Measurements from ENCODE around the gene ELMO3. TPM values are rescaled to one million over a fixed set of nuclear protein-coding genes. Genes with fewer than 3 reads are reported as not detected.
A peak's percentile ranks its signal among the peaks of the same experiment; 100 is the strongest.

ELMO3 gene
- total and polyA plus RNA-seq, 3 experiments from 2014 or later: 5.0 to 5.3 TPM; not detected in 1

- H3K4me3 ChIP-seq (ENCODE audit: low read length): no peak overlapping the region
- H3K36me3 ChIP-seq (ENCODE audit: insufficient read depth, low read length): no peaks in the 10 kb centered on the region
- no peaks in the 10 kb centered on the region for H3K27me3 ChIP-seq (ENCODE audit: insufficient read depth, low read length, poor library complexity, severe bottlenecking)
- Mint-ChIP-seq H3K9me3 (no peaks in the 10 kb centered on the region), H3K36me3 (peaks cover 0 to 40% (median 0%) of the 10 kb centered on the region in 3 donors), H3K4me1 (no peaks in the 10 kb centered on the region), H3K27me3 (no peaks in the 10 kb centered on the region), H3K4me3 (no peak overlapping the region), H3K27ac (peak overlapping the region in 2 of 8 donors; percentile 15 to 26)
- CTCF ChIA-PET: interaction anchor here (0.6 to 0.9 kb wide), 2 partner anchors 22 to 246 kb away, joined by 3 read pairs; no protein-coding TSS in a partner anchor
- no peaks in the 10 kb centered on the region for H3K9me3 ChIP-seq (ENCODE audit: low read length)
- DNase-seq: no peak
- H3K4me1 ChIP-seq (ENCODE audit: insufficient read depth, low read length): no peaks in the 10 kb centered on the region
- H3K27ac ChIP-seq (ENCODE audit: low read depth, low read length): no peak overlapping the region
- POLR2A ChIA-PET: no interaction called here
Observed at GRCh38 chr16:67204076-67204475, 5.1 kb downstream of the ELMO3 start.

DNA sequence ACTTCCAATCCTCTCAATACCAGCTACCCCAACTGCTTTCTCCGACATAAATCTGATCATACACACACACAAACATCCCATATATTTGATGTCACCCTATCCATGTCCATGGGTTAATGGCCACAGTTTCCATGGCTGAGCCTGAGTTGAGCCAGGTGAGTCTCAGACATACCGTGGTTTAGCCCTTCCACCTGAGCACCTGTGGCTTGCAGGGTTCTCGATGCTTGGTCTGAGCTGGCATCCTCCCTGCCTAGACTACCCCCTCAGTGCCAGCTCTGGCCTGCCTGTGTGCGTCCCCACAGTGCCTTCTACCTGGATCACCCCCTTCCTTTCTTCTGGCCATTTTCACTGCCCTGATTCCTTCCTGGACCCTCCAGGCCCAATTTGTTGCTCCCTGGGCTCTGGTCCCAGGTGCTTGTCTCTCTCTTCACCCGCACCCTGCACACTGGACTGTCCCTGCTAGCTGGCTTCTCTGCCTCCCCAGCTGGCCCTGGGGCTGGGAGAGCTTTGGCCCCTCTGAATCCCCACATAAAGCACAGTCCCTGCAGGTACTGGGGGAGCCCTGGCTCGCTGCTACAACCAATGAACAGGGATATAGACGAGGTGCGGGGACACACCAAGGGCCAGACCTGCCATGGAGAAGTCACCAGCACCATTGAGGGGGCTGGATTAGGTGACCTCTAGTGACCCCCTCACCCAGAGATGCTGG, 7.4 kb downstream of the ELMO3 start:
- Histone ChIP-seq H3K4me3 (ENCODE audit: low read length) (no peak overlapping the region), H3K27me3 (ENCODE audit: insufficient read depth, low read length, poor library complexity, severe bottlenecking) (no peaks in the 10 kb centered on the region), H3K9me3 (ENCODE audit: low read length) (no peaks in the 10 kb centered on the region), H3K4me1 (ENCODE audit: insufficient read depth, low read length) (no peaks in the 10 kb centered on the region), H3K36me3 (ENCODE audit: insufficient read depth, low read length) (no peaks in the 10 kb centered on the region), H3K27ac (ENCODE audit: low read depth, low read length) (no peak overlapping the region)
- CTCF ChIA-PET: no interaction called here
- H3K27me3 Mint-ChIP-seq: no peaks in the 10 kb centered on the region
- H3K27ac Mint-ChIP-seq: peak overlapping the region in 5 of 8 donors; percentile 5 to 88 (median 48)
- peaks cover 0 to 25% (median 0%) of the 10 kb centered on the region in 3 donors for H3K36me3 Mint-ChIP-seq
- peak overlapping the region in 1 of 7 donors; percentile 15 for H3K4me3 Mint-ChIP-seq
- no peaks in the 10 kb centered on the region for H3K9me3 Mint-ChIP-seq
- DNase-seq: no peak
- no peaks in the 10 kb centered on the region for H3K4me1 Mint-ChIP-seq
- POLR2A ChIA-PET: no interaction called here

DNA sequence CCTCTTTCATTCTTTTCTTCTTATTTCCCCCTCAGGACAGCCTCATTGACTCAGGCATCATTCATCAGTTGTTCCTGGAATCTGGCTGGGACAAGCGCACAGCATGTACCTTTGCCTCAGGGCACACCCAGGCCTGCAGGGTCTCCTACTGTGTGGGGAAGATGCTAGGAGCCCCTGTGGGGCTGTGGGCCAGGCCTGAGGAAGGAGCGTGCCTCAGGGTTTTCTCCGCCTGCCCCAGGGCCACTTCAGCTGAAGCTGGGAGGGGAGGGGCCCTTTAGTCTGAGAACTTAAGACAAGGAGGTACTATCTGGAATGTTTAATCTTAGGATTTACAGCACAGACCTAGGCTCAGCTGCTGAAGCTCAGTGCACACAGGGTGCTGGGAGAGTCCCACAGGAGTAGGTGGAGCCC, 7.9 kb downstream of the ELMO3 start:
- Histone ChIP-seq H3K4me1 (ENCODE audit: insufficient read depth, low read length) (no peaks in the 10 kb centered on the region), H3K36me3 (ENCODE audit: insufficient read depth, low read length) (no peaks in the 10 kb centered on the region), H3K27ac (ENCODE audit: low read depth, low read length) (no peak overlapping the region), H3K27me3 (ENCODE audit: insufficient read depth, low read length, poor library complexity, severe bottlenecking) (no peaks in the 10 kb centered on the region), H3K9me3 (ENCODE audit: low read length) (no peaks in the 10 kb centered on the region), H3K4me3 (ENCODE audit: low read length) (no peak overlapping the region)
- H3K4me1 Mint-ChIP-seq: no peaks in the 10 kb centered on the region
- no peaks in the 10 kb centered on the region for H3K9me3 Mint-ChIP-seq
- ChIA-PET CTCF (no interaction called here), POLR2A (no interaction called here)
- DNase-seq: no peak
- H3K36me3 Mint-ChIP-seq: peaks cover 0 to 20% (median 0%) of the 10 kb centered on the region in 3 donors
- peak overlapping the region in 1 of 7 donors; percentile 15 for H3K4me3 Mint-ChIP-seq
- peak overlapping the region in 2 of 8 donors; percentile 26 to 32 for H3K27ac Mint-ChIP-seq
- peaks cover 0 to 2% of the 10 kb centered on the region in 2 donors for H3K27me3 Mint-ChIP-seq

- peak in 1 of 5 donors; percentile 42 for DNase-seq
- H3K27ac ChIP-seq (ENCODE audit: low read depth, low read length): no peak overlapping the region
- H3K27me3 Mint-ChIP-seq: peaks cover 0 to 2% of the 10 kb centered on the region in 2 donors
- H3K4me3 ChIP-seq (ENCODE audit: low read length): no peak overlapping the region
- H3K27me3 ChIP-seq (ENCODE audit: insufficient read depth, low read length, poor library complexity, severe bottlenecking): no peaks in the 10 kb centered on the region
- no peaks in the 10 kb centered on the region for H3K36me3 ChIP-seq (ENCODE audit: insufficient read depth, low read length)
- H3K27ac Mint-ChIP-seq: peak overlapping the region in 1 of 8 donors; percentile 26
- H3K4me3 Mint-ChIP-seq: no peak overlapping the region
- no peaks in the 10 kb centered on the region for H3K9me3 Mint-ChIP-seq
- ChIA-PET CTCF (no interaction called here), POLR2A (no interaction called here)
- H3K4me1 ChIP-seq (ENCODE audit: insufficient read depth, low read length): no peaks in the 10 kb centered on the region
- no peaks in the 10 kb centered on the region for H3K4me1 Mint-ChIP-seq
- no peaks in the 10 kb centered on the region for H3K9me3 ChIP-seq (ENCODE audit: low read length)
- H3K36me3 Mint-ChIP-seq: peaks cover 0 to 15% (median 0%) of the 10 kb centered on the region in 3 donors
Observed at GRCh38 chr16:67207249-67208091, 8.5 kb downstream of the ELMO3 start.

GRCh38 chr16:67208154-67208896, 9.4 kb downstream of the ELMO3 start:
- peaks cover 0 to 2% of the 10 kb centered on the region in 2 donors for H3K27me3 Mint-ChIP-seq
- no peaks in the 10 kb centered on the region for H3K27me3 ChIP-seq (ENCODE audit: insufficient read depth, low read length, poor library complexity, severe bottlenecking)
- POLR2A ChIA-PET: no interaction called here
- CTCF ChIA-PET: interaction anchor here (1.1 kb wide), 1 partner anchor 9 kb away, joined by 3 read pairs; no protein-coding TSS in a partner anchor
- H3K4me1 Mint-ChIP-seq: no peaks in the 10 kb centered on the region
- no peak overlapping the region for H3K27ac Mint-ChIP-seq
- H3K9me3 Mint-ChIP-seq: no peaks in the 10 kb centered on the region
- no peak overlapping the region for H3K4me3 ChIP-seq (ENCODE audit: low read length)
- H3K4me1 ChIP-seq (ENCODE audit: insufficient read depth, low read length): no peaks in the 10 kb centered on the region
- peak in 1 of 5 donors; percentile 39 for DNase-seq
- no peak overlapping the region for H3K27ac ChIP-seq (ENCODE audit: low read depth, low read length)
- no peaks in the 10 kb centered on the region for H3K9me3 ChIP-seq (ENCODE audit: low read length)
- H3K4me3 Mint-ChIP-seq: no peak overlapping the region
- H3K36me3 ChIP-seq (ENCODE audit: insufficient read depth, low read length): no peaks in the 10 kb centered on the region
- H3K36me3 Mint-ChIP-seq: peaks cover 0 to 8% (median 0%) of the 10 kb centered on the region in 3 donors

- Mint-ChIP-seq H3K4me3 (no peak overlapping the region), H3K36me3 (no peaks in the 10 kb centered on the region), H3K27me3 (peaks cover 0 to 2% of the 10 kb centered on the region in 2 donors), H3K4me1 (no peaks in the 10 kb centered on the region), H3K9me3 (no peaks in the 10 kb centered on the region), H3K27ac (peak overlapping the region in 1 of 8 donors; percentile 75)
- Histone ChIP-seq H3K27ac (ENCODE audit: low read depth, low read length) (no peak overlapping the region), H3K4me1 (ENCODE audit: insufficient read depth, low read length) (no peaks in the 10 kb centered on the region), H3K4me3 (ENCODE audit: low read length) (no peak overlapping the region), H3K9me3 (ENCODE audit: low read length) (no peaks in the 10 kb centered on the region), H3K36me3 (ENCODE audit: insufficient read depth, low read length) (no peaks in the 10 kb centered on the region), H3K27me3 (ENCODE audit: insufficient read depth, low read length, poor library complexity, severe bottlenecking) (no peaks in the 10 kb centered on the region)
- DNase-seq: peak in 1 of 5 donors; percentile 30
- ChIA-PET CTCF (interaction anchor here (1.1 kb wide), 1 partner anchor 8 kb away, joined by 3 read pairs; no protein-coding TSS in a partner anchor), POLR2A (no interaction called here)
Observed at GRCh38 chr16:67209565-67209964, 10.6 kb downstream of the ELMO3 start.

DNA sequence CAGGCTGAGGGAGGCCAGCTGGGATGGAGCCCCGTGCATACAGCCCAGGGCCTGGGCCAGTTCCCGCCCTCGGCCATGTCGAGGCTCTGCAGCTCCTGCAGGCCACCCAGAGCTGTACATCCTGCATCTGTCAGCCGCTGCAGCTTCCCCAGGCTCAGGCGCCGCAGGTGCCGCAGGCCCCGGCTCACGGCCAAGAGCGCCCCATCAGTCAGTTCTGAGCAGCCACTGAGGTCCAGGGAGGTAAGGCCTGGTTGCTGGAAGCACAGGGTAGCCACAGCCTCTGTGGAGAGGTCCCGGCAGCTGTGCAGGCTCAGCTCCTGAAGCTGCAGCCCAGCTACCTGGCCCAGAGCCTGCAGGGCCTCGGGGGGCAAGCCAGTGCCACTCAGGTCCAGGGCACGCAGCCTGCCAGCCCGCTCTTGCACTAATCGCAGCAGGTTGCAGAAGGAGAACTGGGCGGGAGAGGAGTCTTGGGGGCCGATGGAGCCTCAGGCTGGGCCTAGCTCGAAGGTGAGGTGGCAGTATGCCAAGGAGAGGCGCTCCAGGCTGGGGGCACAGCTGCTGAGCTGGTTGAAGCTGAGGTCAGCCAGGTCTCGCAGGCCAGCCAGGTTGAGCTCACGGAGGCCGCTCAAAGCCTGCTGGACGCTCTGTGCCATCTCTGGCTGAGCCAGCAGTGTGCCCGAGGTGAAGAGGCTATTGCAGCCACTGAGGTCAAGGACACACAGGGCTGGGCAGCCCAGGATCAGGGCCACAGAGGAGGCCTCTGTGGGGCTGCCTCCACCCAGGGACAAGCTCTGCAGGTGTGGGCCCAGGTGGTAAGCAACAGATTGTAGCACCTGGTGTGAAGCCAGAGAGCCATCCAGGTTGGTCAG, 11.4 kb downstream of the ELMO3 start:
- ChIA-PET CTCF (no interaction called here), POLR2A (interaction anchor here (0.6 kb wide), 1 partner anchor 613 kb away, joined by 13 read pairs; no protein-coding TSS in a partner anchor)
- Mint-ChIP-seq H3K27ac (no peak overlapping the region), H3K4me1 (no peaks in the 10 kb centered on the region), H3K4me3 (no peak overlapping the region), H3K27me3 (peaks cover 0 to 2% of the 10 kb centered on the region in 2 donors), H3K9me3 (no peaks in the 10 kb centered on the region), H3K36me3 (no peaks in the 10 kb centered on the region)
- H3K36me3 ChIP-seq (ENCODE audit: insufficient read depth, low read length): no peaks in the 10 kb centered on the region
- peak in 1 of 5 donors; percentile 42 for DNase-seq
- H3K4me1 ChIP-seq (ENCODE audit: insufficient read depth, low read length): no peaks in the 10 kb centered on the region
- H3K9me3 ChIP-seq (ENCODE audit: low read length): no peaks in the 10 kb centered on the region
- no peaks in the 10 kb centered on the region for H3K27me3 ChIP-seq (ENCODE audit: insufficient read depth, low read length, poor library complexity, severe bottlenecking)
- no peak overlapping the region for H3K4me3 ChIP-seq (ENCODE audit: low read length)
- H3K27ac ChIP-seq (ENCODE audit: low read depth, low read length): no peak overlapping the region

Measured in CD8-positive, alpha-beta memory T cell (primary cell).